Measurements from ENCODE around the gene PAN2. TPM values are rescaled to one million over a fixed set of nuclear protein-coding genes. Genes with fewer than 3 reads are reported as not detected.
A peak's percentile ranks its signal among the peaks of the same experiment; 100 is the strongest.

Gene PAN2, protein sequence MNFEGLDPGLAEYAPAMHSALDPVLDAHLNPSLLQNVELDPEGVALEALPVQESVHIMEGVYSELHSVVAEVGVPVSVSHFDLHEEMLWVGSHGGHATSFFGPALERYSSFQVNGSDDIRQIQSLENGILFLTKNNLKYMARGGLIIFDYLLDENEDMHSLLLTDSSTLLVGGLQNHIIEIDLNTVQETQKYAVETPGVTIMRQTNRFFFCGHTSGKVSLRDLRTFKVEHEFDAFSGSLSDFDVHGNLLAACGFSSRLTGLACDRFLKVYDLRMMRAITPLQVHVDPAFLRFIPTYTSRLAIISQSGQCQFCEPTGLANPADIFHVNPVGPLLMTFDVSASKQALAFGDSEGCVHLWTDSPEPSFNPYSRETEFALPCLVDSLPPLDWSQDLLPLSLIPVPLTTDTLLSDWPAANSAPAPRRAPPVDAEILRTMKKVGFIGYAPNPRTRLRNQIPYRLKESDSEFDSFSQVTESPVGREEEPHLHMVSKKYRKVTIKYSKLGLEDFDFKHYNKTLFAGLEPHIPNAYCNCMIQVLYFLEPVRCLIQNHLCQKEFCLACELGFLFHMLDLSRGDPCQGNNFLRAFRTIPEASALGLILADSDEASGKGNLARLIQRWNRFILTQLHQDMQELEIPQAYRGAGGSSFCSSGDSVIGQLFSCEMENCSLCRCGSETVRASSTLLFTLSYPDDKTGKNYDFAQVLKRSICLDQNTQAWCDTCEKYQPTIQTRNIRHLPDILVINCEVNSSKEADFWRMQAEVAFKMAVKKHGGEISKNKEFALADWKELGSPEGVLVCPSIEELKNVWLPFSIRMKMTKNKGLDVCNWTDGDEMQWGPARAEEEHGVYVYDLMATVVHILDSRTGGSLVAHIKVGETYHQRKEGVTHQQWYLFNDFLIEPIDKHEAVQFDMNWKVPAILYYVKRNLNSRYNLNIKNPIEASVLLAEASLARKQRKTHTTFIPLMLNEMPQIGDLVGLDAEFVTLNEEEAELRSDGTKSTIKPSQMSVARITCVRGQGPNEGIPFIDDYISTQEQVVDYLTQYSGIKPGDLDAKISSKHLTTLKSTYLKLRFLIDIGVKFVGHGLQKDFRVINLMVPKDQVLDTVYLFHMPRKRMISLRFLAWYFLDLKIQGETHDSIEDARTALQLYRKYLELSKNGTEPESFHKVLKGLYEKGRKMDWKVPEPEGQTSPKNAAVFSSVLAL
- total RNA-seq: 10 to 100 TPM; 54.0 to 71.4 TPM

DNA sequence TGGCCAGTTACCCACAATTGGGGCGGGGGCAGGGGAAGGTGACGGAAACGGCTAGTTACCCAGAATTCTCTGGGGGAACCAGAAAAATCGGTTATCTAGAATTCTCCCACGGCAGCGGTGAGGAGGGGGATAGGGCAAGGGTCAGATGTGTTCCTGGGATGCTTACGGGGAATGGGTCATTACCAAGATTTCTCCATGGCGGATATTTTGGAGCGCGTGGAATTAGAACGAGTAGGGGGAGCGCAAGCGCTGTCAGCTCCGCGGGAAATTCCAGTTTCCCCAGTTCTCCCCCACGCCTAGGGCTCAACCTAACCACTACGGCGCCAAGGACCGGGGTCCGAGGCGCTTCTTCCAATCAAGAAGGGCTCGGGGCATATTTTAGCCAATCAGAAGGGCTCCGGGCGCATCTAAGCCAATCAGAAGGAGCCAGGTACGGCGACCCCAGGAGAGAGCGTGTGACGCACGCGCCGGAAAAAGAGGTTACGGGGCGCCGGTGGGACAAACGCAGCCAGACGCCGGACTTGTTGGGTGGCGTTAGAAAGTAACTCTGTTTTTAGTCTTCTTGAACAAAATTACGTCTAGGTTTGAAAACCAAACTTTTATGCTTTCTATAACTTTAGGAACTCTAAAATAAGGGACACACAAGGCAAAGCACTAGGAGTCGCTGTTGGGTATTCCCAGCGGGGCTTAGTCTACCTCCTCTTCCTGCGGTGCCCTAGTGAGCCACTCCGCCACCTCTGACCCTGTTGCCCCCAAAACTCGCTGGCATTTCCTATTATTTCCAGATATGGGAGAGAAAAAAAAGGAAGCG, at the start of gene PAN2:
PAN2 (minus strand) TSS at position 322 of the 811 bp plus-strand sequence. CDS start 906 bp downstream, outside the sequence.
- H3K27ac Mint-ChIP-seq: peak within 1 kb of the TSS; percentile 99 to 100
- ATAC-seq: peak; percentile 81 to 90

DNA sequence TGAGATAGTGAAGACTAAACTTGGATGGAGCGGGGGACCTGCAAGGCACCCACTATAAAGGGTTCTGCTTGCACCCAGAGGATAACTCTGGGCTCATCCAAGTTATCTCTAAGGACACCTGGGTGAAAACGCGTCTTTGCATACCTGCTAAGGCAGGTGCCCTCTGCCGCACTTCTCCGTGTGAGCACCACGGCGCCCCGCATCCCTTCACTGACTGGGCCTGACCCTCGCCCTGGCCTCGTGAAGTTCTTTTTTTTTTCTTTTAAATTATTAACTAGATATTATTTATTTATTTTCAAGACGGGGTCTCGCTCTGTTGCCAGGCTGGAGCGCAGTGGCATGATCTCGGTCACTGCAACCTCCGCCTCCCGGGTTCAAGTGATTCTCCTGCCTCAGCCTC, 48.8 kb upstream of the PAN2 start:
- no peak for ATAC-seq
- no peak for DNase-seq (ENCODE audit: low spot score in 2 of 2)
- H3K27ac Mint-ChIP-seq: no peak overlapping the region
- no peaks in the 10 kb centered on the region for H3K36me3 Mint-ChIP-seq
- no peaks in the 10 kb centered on the region for H3K9me3 Mint-ChIP-seq

More for the DNA sequence above, at the start of gene PAN2:
- H3K36me3 Mint-ChIP-seq: peaks cover 2 to 4% of the 10 kb centered on the region in 2 donors
- no peaks in the 10 kb centered on the region for H3K9me3 Mint-ChIP-seq
- DNase-seq (ENCODE audit: low spot score in 2 of 2): peak; percentile 91 to 94

DNA sequence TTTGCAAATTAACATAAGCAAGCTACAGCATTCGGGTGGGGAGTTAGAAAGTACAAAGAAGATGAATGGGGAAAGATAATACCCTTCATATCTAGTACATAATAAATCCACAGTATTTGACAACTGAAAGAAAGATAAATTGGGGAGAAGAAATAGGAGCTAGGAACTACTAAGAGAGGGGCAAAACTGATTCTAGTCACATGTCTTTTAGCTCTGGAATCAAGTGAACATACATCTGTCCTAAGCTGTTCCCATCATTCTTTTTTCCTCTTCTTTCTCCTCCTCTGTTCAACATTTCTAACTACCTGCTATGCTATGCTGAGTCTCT, 44.2 kb upstream of the PAN2 start:
- Mint-ChIP-seq H3K36me3 (no peaks in the 10 kb centered on the region), H3K27ac (no peak overlapping the region), H3K9me3 (no peaks in the 10 kb centered on the region)
- DNase-seq (ENCODE audit: low spot score in 2 of 2): no peak
- ATAC-seq: no peak

DNA sequence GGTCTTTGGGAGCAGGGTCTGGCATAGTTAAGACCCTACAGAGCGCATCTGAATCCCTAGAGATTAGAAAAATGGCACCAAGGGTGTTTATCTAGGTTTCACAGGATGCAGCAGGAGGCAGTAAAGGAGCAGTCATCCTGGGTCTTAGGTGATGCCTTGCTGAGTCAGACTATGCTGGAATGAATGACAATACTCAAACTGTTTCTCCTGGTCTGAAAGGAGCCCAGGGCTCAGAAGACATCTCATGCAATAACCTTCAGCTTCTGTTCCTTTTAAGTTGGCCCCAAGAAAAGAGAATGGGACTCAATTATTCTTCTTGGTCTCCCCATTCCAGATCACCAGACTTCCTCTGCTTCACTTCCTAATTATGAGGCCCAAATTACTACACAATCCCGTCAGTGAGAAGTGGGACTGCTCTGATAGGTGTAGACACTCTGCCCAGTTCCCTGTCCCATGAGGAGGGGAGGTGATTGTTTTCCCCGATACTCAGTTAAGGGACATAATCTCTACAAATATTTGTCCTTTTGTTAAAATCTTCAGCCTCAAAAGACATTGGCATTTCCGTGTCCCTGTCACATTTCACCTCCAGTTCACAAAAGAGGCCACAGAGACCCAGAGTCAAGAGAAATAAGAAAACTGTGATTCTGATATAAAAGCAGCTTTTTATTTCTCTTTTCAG, 43.6 kb upstream of the PAN2 start:
- ATAC-seq: peak; percentile 63 to 78
- Mint-ChIP-seq H3K9me3 (no peaks in the 10 kb centered on the region), H3K27ac (no peak overlapping the region), H3K36me3 (no peaks in the 10 kb centered on the region)
- DNase-seq (ENCODE audit: low spot score in 2 of 2): no peak

DNA sequence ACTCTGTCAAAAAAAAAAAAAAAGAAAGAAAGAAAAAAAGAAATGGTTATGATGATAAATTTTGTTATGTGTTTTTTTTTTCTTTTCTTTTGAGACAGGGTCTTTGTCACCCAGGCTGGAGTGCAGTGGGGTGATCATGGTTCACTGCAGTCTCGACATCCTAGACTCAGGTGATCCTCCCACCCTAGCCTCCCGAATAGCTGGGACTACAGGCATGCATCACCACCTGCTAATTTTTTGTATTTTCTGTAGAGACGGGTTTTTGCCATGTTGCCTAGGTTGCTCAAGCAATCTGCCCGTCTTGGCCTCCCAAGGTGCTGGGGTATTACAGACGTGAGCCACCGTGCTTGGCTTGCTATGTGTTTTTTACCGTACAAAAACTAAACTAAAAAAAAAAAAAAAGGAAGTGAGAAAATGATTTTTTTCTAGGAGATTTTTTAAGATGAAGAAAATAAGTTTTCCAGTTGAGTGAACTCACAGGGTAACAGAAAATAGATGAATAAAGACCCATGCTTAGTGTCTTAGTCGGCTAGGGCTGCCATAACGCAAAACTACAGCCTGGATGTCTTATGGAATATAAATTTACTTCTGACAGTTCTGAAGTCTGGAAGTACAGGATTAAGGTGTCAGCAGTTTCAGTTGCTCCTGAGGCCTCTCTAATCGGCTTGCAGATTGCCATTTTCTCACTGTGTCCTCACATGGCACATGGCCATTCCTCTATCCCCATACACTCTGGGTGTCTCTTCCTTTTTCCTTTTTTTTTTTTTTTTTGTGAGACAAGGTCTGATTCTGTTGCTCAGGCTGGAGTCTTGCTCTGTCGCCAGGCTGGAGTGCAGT, 42.0 kb upstream of the PAN2 start:
- no peaks in the 10 kb centered on the region for H3K36me3 Mint-ChIP-seq
- DNase-seq (ENCODE audit: low spot score in 2 of 2) (no peak), ATAC-seq (no peak)
- H3K9me3 Mint-ChIP-seq: no peaks in the 10 kb centered on the region
- H3K27ac Mint-ChIP-seq: no peak overlapping the region

DNA sequence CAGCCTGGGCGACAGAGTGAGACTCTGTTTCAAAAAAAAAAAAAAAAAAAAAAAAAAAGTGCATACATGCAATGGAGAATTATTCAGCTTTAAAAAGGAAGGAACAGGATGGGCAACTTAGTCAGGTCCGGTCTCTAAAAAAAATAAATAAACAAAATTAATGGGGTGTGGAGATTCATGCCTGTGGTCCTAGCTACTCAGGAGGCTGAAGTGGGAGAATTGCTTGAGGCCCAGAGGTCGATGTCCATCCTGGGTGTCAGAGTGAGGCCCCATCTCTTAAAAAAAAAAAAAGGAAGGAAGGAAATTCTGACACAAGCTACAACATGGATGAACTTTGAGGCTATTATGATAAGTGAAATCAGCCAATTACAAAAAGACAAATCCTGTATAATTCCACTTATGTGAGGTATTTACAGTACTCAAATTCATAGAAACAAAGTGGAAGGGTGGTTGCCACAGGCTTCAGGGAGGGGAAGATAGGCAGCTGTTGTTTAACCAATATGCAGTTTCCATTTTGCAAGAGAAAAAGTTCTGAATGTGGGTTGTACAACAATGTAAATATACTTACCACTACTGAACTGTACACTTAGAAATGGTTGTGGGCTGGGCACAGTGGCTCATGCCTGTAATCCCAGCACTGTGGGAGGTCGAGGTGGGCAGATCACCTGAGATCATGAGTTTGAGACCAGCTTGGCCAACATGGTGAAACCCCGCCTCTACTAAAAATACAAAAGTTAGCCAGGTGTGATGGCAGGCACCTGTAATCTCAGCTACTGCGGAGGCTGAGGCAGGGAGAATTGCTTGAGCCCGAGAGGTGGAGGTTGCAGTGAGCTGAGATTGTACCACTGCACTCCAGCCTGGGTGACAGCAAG, 41.2 kb upstream of the PAN2 start:
- DNase-seq (ENCODE audit: low spot score in 2 of 2) (no peak), ATAC-seq (no peak)
- H3K27ac Mint-ChIP-seq: no peak overlapping the region
- H3K9me3 Mint-ChIP-seq: no peaks in the 10 kb centered on the region
- no peaks in the 10 kb centered on the region for H3K36me3 Mint-ChIP-seq

DNA sequence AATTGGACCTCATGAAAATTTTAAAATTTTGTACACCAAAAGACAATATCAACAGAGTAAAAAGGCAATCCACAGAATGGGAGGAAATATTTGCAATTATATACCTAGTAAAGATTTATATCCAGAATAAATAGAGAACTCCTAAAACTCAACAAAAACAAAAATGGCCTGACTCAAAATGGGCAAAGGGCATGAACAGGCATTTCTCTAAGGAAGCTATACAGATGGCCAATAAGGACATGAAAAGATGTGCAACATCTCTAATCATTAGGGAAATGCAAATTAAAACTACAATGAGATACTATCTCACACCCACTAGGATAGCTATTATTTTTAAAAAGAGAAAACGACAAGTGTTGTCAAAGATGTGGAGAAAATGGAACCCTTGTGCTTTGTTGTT, 39.7 kb upstream of the PAN2 start:
- DNase-seq (ENCODE audit: low spot score in 2 of 2) (no peak), ATAC-seq (no peak)
- Mint-ChIP-seq H3K36me3 (no peaks in the 10 kb centered on the region), H3K9me3 (no peaks in the 10 kb centered on the region), H3K27ac (no peak overlapping the region)

DNA sequence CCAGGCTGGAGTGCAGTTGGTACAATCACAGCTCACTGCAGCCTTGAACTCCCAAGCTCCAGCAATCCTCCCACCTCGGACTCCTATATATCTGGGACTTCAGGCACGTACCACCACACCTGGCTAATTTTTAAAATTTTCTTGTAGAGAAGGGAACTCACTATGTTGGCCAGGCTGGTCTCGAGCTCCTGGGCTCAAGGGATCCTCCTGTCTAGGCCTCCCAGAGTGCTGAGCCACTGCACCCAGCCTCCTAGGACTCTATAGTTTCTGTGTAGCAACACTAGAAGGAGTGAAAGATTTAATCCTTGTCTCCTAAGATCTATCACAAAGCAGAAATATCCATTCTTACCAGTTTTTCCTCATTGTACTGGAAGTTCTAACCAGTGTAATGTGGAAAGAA, 33.1 kb upstream of the PAN2 start:
- DNase-seq (ENCODE audit: low spot score in 2 of 2): no peak
- H3K9me3 Mint-ChIP-seq: no peaks in the 10 kb centered on the region
- no peak overlapping the region for H3K27ac Mint-ChIP-seq
- H3K36me3 Mint-ChIP-seq: no peaks in the 10 kb centered on the region
- ATAC-seq: no peak

DNA sequence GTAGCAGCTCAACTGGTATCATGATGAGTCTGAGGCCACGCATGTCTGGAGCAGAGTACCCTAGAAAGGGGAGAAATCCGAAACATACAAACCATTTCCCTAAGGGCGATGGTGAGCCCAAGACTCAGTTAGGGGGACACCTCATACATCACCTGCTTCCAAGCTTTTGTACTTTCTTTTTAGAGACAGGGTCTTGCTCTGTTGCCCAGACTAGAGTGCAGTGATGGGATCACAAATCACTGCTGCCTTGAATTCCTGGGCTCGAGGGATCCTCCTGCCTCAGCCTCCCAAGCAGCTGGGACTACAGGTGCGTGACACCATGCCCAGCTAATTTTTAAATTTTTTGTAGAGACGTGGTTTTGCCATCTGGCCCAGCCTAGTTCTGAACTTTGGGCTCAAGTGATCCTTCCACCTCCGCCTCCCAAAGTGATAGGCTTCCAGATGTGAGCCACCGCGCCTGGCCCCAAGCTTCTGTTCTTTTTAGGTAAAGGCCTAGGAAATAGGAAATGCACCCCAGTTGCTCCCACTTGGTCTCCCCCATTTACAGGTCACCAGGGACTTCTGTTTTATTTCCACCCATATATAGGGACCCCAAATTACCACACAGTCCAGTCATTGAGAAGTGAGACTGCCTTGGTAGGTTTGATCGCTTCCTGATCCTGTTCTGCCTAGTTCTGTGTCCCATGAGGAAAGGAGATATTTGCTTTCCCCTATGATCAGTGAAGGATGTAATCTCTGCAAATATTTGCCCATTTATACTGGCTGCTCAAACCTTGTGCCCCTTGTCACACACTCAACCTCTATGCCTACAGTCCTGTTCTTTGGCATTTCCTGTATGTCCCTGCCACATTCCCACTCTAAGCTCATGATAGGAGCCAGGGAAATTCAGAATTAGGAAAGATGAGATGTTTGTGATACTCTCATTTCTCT, 28.6 kb upstream of the PAN2 start, which contains the start of gene APOF:
APOF (minus strand) TSS at position 728 of the 930 bp plus-strand sequence; CDS start at position 616, 112 bp downstream.
- ATAC-seq: no peak
- Mint-ChIP-seq H3K36me3 (peaks cover 0 to 15% of the 10 kb centered on the region in 2 donors), H3K27ac (peak within 1 kb of the TSS; percentile 99), H3K9me3 (no peaks in the 10 kb centered on the region)
- DNase-seq (ENCODE audit: low spot score in 2 of 2): no peak

DNA sequence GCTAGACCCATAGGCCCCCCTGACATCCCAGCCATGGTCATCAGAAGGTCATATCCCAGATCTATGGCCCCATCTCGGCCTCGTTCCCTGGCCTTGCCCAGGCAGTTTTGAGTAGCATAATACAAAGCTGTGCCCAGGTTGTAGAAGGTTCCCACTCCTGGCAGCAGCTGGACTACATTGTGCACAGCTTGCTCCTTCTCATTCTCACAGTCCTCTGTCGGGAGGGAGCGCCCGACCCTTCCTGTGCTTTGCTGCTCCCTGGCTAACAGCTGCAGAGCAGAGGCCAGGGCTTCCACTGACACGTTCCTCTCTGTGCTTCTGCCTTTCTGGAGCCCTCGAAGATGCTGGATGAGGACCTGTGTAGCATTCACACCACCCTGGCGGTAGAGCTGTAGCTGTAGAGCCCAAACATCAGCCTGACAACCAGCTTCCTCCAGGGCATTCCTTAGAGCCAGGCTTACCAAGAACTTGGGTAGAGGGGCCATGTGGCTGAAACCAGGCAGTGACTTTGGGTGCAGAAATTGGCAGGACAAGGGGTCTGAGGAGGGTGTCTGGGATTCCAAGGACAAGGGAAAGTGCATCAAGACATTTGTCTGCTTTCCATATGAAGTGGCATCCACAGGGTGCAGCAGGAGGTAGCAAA, 27.8 kb upstream of the PAN2 start:
- ATAC-seq: no peak
- Mint-ChIP-seq H3K36me3 (peaks cover 0 to 15% of the 10 kb centered on the region in 2 donors), H3K9me3 (no peaks in the 10 kb centered on the region), H3K27ac (peak overlapping the region; percentile 99)
- DNase-seq (ENCODE audit: low spot score in 2 of 2): no peak

DNA sequence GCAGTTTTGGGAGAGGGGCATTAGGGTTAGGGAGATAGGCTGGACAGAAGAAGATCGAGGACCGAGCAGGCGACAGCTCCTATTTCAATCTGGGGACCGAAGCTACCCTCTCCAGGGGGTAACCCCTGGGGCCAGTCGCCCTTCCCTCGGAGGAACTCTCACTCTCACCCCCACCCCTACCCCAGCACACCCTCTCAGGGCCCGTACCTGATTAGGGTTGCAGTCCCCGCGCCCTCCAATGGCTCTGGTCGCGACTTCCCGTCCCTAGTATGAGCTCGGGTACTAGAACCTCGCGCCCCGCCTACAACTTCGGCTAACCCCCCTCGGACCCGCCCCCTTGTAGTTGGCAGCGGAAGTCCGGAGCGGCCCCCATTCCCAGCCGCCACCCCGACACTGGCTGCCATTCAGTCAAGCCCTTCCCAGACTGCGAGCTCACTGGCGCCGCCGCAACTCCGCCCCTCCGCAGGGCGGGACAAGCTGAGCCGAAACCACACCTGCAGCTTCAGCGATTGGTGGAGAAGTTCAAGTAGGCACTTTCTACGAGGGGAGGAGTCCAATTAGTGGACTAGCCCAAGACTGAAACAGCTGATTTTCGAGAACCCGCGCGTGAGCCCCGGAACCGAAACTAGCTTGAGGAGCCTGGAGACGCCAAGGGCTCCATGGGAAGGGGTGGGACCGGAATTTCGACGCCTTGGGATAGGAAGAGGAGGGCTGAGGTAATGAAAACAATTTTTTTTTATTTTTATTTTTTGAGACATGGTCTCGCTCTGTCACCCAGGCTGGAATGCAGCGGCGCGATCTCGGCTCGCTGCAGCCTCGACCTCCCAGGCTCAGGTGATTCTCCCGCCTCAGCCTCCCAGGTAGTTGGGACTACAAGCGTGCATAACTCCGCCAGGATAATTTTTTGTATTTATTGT, 26.3 kb upstream of the PAN2 start, which contains the start of gene STAT2:
STAT2 (minus strand) TSS at position 257 of the 917 bp plus-strand sequence. CDS start 3,536 bp downstream, outside the sequence.
- Mint-ChIP-seq H3K9me3 (no peaks in the 10 kb centered on the region), H3K36me3 (peaks cover 2 to 15% of the 10 kb centered on the region in 2 donors), H3K27ac (peak within 1 kb of the TSS; percentile 99)
- ATAC-seq: peak; percentile 95 to 98
- DNase-seq (ENCODE audit: low spot score in 2 of 2): peak; percentile 99 to 100

Data from activated naive CD4-positive, alpha-beta T cell treated with anti-CD3 and anti-CD28 coated beads, Interleukin-2, amount 50 U/mL, for 72 hours (primary cell).